SU-DHL-6 (cell line): ENCODE results near the gene CREG1.

Experiments used
- H2AFZ ChIP-seq: fragments of 200-600 bp; sonication (generic); 2 replicates; pipeline ENCODE4 v1.6.1; 2014; ENCODE audit warnings: low read depth, mild to moderate bottlenecking, moderate library complexity, mixed read lengths, antibody characterized with exemption, low read length; ENCODE audit not compliant: severe bottlenecking
- H3F3A ChIP-seq: fragments of 200-600 bp; shearing (Covaris generic); 2 replicates; pipeline ENCODE4 v1.6.0; 2016; ENCODE audit warnings: antibody characterized with exemption, mild to moderate bottlenecking; ENCODE audit not compliant: insufficient read depth
- H3K27ac ChIP-seq: fragments of 200-600 bp; sonication (generic); 2 replicates; pipeline ENCODE4 v1.5.1; 2016; ENCODE audit warnings: low read depth, mild to moderate bottlenecking, low read length, moderate library complexity, mixed read lengths
- H3K27me3 ChIP-seq: fragments of 200-600 bp; sonication (generic), shearing (Covaris generic); 2 replicates; pipeline ENCODE4 v1.6.0; 2014; ENCODE audit warnings: mild to moderate bottlenecking, low read length
- H3K36me3 ChIP-seq: fragments of 200-600 bp; sonication (generic); 2 replicates; pipeline ENCODE4 v1.6.1; 2014; ENCODE audit warnings: mild to moderate bottlenecking, low read length, mixed read lengths
- H3K4me2 ChIP-seq: fragments of 300-600, 200-600 bp; shearing (Covaris generic), sonication (generic); 2 replicates; pipeline ENCODE4 v1.6.0; 2014; ENCODE audit warnings: low read length, low read depth, mild to moderate bottlenecking; ENCODE audit not compliant: poor library complexity, severe bottlenecking
- H3K4me3 ChIP-seq: fragments of 200-600 bp; sonication (generic); 2 replicates; pipeline ENCODE4 v1.5.1; 2014; ENCODE audit warnings: antibody characterized with exemption, low read length, mild to moderate bottlenecking, mixed read lengths; ENCODE audit not compliant: insufficient read depth, poor library complexity, severe bottlenecking
- H3K79me2 ChIP-seq: fragments of 200-600 bp; sonication (generic); 2 replicates; pipeline ENCODE4 v1.6.1; 2014; ENCODE audit warnings: mild to moderate bottlenecking, low read length, moderate library complexity; ENCODE audit not compliant: insufficient read depth
- H3K9ac ChIP-seq: fragments of 200-600 bp; sonication (generic); 2 replicates; pipeline ENCODE4 v1.7.0; 2014; ENCODE audit warnings: mild to moderate bottlenecking, low read length
- H3K9me2 ChIP-seq: fragments of 200-600 bp; sonication (generic); replicated peaks from 2 replicates; pipeline ENCODE4 v1.6.1; 2014; ENCODE audit warnings: low read length; ENCODE audit not compliant: insufficient read depth
- H3K9me3 ChIP-seq: fragments of 200-600 bp; sonication (generic); 2 replicates; pipeline ENCODE4 v1.6.1; 2014; ENCODE audit warnings: low read length, mixed read lengths; ENCODE audit not compliant: insufficient read depth
- H4K20me1 ChIP-seq: fragments of 200-600 bp; sonication (generic); 2 replicates; pipeline ENCODE4 v1.6.1; 2014; ENCODE audit warnings: low read depth, mild to moderate bottlenecking, antibody characterized with exemption, low read length, moderate library complexity, mixed read lengths
- CTCF ChIP-seq: fragments of 200-600 bp; sonication (generic); IDR thresholded peaks from one replicate; pipeline ENCODE4 v1.5.1; 2017; ENCODE audit warnings: antibody characterized with exemption, mild to moderate bottlenecking, low read length, moderate library complexity; ENCODE audit not compliant: insufficient read depth, poor library complexity, severe bottlenecking
- EZH2phosphoT487 ChIP-seq: fragments of 200-600 bp; sonication (generic), shearing (Covaris generic); conservative IDR thresholded peaks from 2 replicates; pipeline ENCODE4 v1.6.1; 2018; ENCODE audit warnings: mild to moderate bottlenecking, antibody characterized with exemption, low read length, moderate library complexity, mixed read lengths

CREG1 gene

GRCh38 chr1:167582064-167582463 lies 28.5 kb upstream of the CREG1 start:
- Histone ChIP-seq H3K9ac (no peak overlapping the region), H4K20me1 (no peaks in the 10 kb centered on the region), H3K79me2 (no peaks in the 10 kb centered on the region), H3K36me3 (no peaks in the 10 kb centered on the region), H3K27me3 (no peaks in the 10 kb centered on the region), H2AFZ (no peak overlapping the region), H3F3A (no peaks in the 10 kb centered on the region), H3K9me2 (no peaks in the 10 kb centered on the region), H3K9me3 (no peaks in the 10 kb centered on the region), H3K27ac (no peak overlapping the region), H3K4me3 (no peak overlapping the region), H3K4me2 (no peak overlapping the region)
- no peak for TF ChIP-seq CTCF
- TF ChIP-seq EZH2phosphoT487: no peak

GRCh38 chr1:167579986-167580385 lies 26.4 kb upstream of the CREG1 start:
- Histone ChIP-seq H3K4me3 (no peak overlapping the region), H3K79me2 (no peaks in the 10 kb centered on the region), H3K36me3 (no peaks in the 10 kb centered on the region), H3K27ac (no peak overlapping the region), H3K4me2 (no peak overlapping the region), H3F3A (no peaks in the 10 kb centered on the region), H3K9me3 (no peaks in the 10 kb centered on the region), H4K20me1 (no peaks in the 10 kb centered on the region), H3K27me3 (no peaks in the 10 kb centered on the region), H3K9me2 (no peaks in the 10 kb centered on the region), H2AFZ (no peak overlapping the region), H3K9ac (no peak overlapping the region)
- TF ChIP-seq EZH2phosphoT487 (no peak), CTCF (no peak)

GRCh38 chr1:167578939-167579521 lies 25.5 kb upstream of the CREG1 start:
- Histone ChIP-seq H3K9me2 (no peaks in the 10 kb centered on the region), H3K27me3 (no peaks in the 10 kb centered on the region), H4K20me1 (no peaks in the 10 kb centered on the region), H3K79me2 (no peaks in the 10 kb centered on the region), H3K4me3 (no peak overlapping the region), H3K9me3 (no peaks in the 10 kb centered on the region), H3K9ac (no peak overlapping the region), H3F3A (no peaks in the 10 kb centered on the region), H3K27ac (no peak overlapping the region), H3K4me2 (no peak overlapping the region), H3K36me3 (no peaks in the 10 kb centered on the region), H2AFZ (no peak overlapping the region)
- TF ChIP-seq CTCF (no peak), EZH2phosphoT487 (no peak)
